GM12892 (cell line): ENCODE results near the gene FAM217A.

Experiments
- DNase-seq: peaks from one replicate; pipeline ENCODE4 v3.0.0; 2011; ENCODE audit not compliant: insufficient read length
- FAIRE-seq: peaks from 2 replicates; lab custom pipeline; 2011; peaks lifted over from hg19 to GRCh38; lab: Jason Lieb, UNC
- POLR2A ChIP-seq: IDR thresholded peaks from 2 replicates; pipeline ENCODE4 v1.6.1; 2011; ENCODE audit warnings: low read depth, low read length, control low read depth
- POLR2AphosphoS5 ChIP-seq: IDR thresholded peaks from 2 replicates; pipeline ENCODE4 v1.6.1; 2011; ENCODE audit warnings: low read depth, low read length, control low read depth
- TAF1 ChIP-seq: IDR thresholded peaks from 2 replicates; pipeline ENCODE4 v1.6.1; 2011; ENCODE audit warnings: low read depth, mild to moderate bottlenecking, control low read depth, low read length, borderline replicate concordance

Gene FAM217A

DNA sequence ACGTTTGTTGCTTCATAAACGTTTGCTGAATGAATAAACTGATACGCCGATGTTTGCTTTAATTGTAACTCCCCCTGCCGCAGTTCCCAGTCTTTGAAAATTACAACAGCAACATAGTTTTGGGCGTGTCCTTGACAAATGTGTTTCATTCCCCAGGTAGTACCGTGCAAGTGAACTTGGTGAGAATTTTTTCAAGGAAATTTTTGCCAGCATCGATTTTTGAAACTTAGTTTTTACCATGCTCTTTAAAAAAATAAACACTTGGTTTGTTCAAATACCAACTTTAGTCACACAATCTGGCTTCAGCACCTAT is 60.1 kb downstream of the FAM217A start:
- DNase-seq (no peak), FAIRE-seq (no peak)
- TF ChIP-seq TAF1 (no peak), POLR2AphosphoS5 (no peak), POLR2A (no peak)
